ENCODE measurements around the gene KRTAP2-4.
"Not testable (repeated sequence)": the region's sequence is repeated elsewhere in the genome, so short reads cannot be mapped to it uniquely, and the experiment has no call there.

Gene KRTAP2-4

GRCh38 chr17:41065829-41066624 lies at the start of gene KRTAP2-4:
Gene KRTAP2-4, minus strand, starts transcription at chr17:41065879. Its CDS starts 34 bp downstream, at chr17:41065845.
- DNase-seq = peak; percentile 6

GRCh38 chr17:41111151-41111885 lies 45.6 kb upstream of the KRTAP2-4 start:
- DNase-seq = no peak

GRCh38 chr17:41108728-41109386 lies 43.2 kb upstream of the KRTAP2-4 start:
- DNase-seq = not testable (repeated sequence)

- no peak for DNase-seq
Measured at GRCh38 chr17:41107941-41108450, 42.3 kb upstream of the KRTAP2-4 start.

- DNase-seq = not testable (repeated sequence)
Measured at GRCh38 chr17:41105347-41105746, 39.7 kb upstream of the KRTAP2-4 start, which contains the start of gene KRTAP4-9. Gene KRTAP4-9, plus strand, starts transcription at chr17:41105389. Its CDS starts 0 bp downstream, at chr17:41105389.

- not testable (repeated sequence) for DNase-seq
Measured at GRCh38 chr17:41104386-41105038, 38.8 kb upstream of the KRTAP2-4 start.

- no peak for DNase-seq
Measured at GRCh38 chr17:41103896-41104295, 38.2 kb upstream of the KRTAP2-4 start.

GRCh38 chr17:41101586-41102259 lies 36.0 kb upstream of the KRTAP2-4 start, which contains the start of gene KRTAP4-16:
Gene KRTAP4-16, minus strand, starts transcription at chr17:41102209. Its CDS starts 0 bp downstream, at chr17:41102209.
- no peak for DNase-seq

- DNase-seq = not testable (repeated sequence)
Measured at GRCh38 chr17:41099682-41100480, 34.2 kb upstream of the KRTAP2-4 start.

- no peak for DNase-seq
Measured at GRCh38 chr17:41098481-41098880, 32.8 kb upstream of the KRTAP2-4 start.

- no peak for DNase-seq
Measured at GRCh38 chr17:41098042-41098441, 32.4 kb upstream of the KRTAP2-4 start, which contains the start of gene KRTAP4-8. Gene KRTAP4-8, minus strand, starts transcription at chr17:41098142. Its CDS starts 58 bp downstream, at chr17:41098084.

GRCh38 chr17:41096055-41096454 lies 30.4 kb upstream of the KRTAP2-4 start:
- DNase-seq = no peak

- DNase-seq = not testable (repeated sequence)
Measured at GRCh38 chr17:41088760-41089352, 23.2 kb upstream of the KRTAP2-4 start.

GRCh38 chr17:41084100-41084856 lies 18.6 kb upstream of the KRTAP2-4 start, which contains the start of gene KRTAP4-7:
Gene KRTAP4-7, plus strand, starts transcription at chr17:41084150. Its CDS starts 57 bp downstream, at chr17:41084207.
- not testable (repeated sequence) for DNase-seq

GRCh38 chr17:41083427-41083826 lies 17.7 kb upstream of the KRTAP2-4 start:
- not testable (repeated sequence) for DNase-seq

GRCh38 chr17:41082626-41083025 lies 16.9 kb upstream of the KRTAP2-4 start:
- no peak for DNase-seq

GRCh38 chr17:41076788-41077187 lies 11.1 kb upstream of the KRTAP2-4 start:
- no peak for DNase-seq

- DNase-seq = no peak
Measured at GRCh38 chr17:41073676-41074075, 8.0 kb upstream of the KRTAP2-4 start.

- no peak for DNase-seq
Measured at GRCh38 chr17:41071606-41072360, 6.1 kb upstream of the KRTAP2-4 start.

All from activated CD4-positive, alpha-beta T cell treated with anti-CD3 and anti-CD28 coated beads, Interleukin-2, Interleukin-6, amounts not matched to agents 100 ng/mL and 50 ng/mL, durations not matched to agents 16 hours and 8 hours (primary cell).